ENCODE results near the gene FBLN1. TPM values are rescaled to one million over a fixed set of nuclear protein-coding genes. Genes with fewer than 3 reads are reported as not detected.

Gene FBLN1
- total and polyA plus RNA-seq, 2 donors (not counting 3 experiments of a cell fraction or from before 2014, with no cell fraction given), result 1.2 to 4.0 TPM

GRCh38 chr22:45602004-45602733 lies 99.5 kb downstream of the FBLN1 start:
- H3K27ac ChIP-seq (ENCODE audit: insufficient read depth, low read depth, low read length), result no peak overlapping the region
- H3K9me1 ChIP-seq (replicated peaks; ENCODE audit: control insufficient read depth, extremely low read depth, insufficient read depth, low read length), result no peaks in the 10 kb centered on the region
- no peak overlapping the region for H2AFZ ChIP-seq (ENCODE audit: low read depth, low read length)
- no peak overlapping the region for H3K4me3 ChIP-seq (replicated peaks in 1 of 3; ENCODE audit: insufficient read depth in 1 of 3, low read depth in 1 of 3, low read length in 3 of 3)
- POLR2A ChIA-PET, result no interaction called here
- intact Hi-C loops (cut with micrococcal nuclease), result no loop called here
- H4K20me1 ChIP-seq (replicated peaks; ENCODE audit: control insufficient read depth, extremely low read depth, insufficient read depth, low read length), result no peaks in the 10 kb centered on the region
- no TSS peak for BruUV-seq (replicated peaks)
- FAIRE-seq (no peak), DNase-seq (ENCODE audit: low read depth, low spot score) (no peak)
- H3K9ac ChIP-seq (replicated peaks; ENCODE audit: extremely low read depth, insufficient read depth, low read length), result no peak overlapping the region
- no peaks in the 10 kb centered on the region for H3K79me2 ChIP-seq (ENCODE audit: control insufficient read depth, insufficient read depth, low read length)
- peaks cover 0 to 1% of the 10 kb centered on the region in 2 experiments for H3K27me3 ChIP-seq (ENCODE audit: control insufficient read depth in 2 of 2, insufficient read depth in 2 of 2, low read length in 2 of 2)
- H3K4me1 ChIP-seq (ENCODE audit: control insufficient read depth, extremely low read depth, insufficient read depth, low read length), result no peaks in the 10 kb centered on the region
- no peaks in the 10 kb centered on the region for H3K36me3 ChIP-seq (ENCODE audit: control insufficient read depth in 2 of 2, extremely low read depth in 1 of 2, insufficient read depth in 2 of 2, low read length in 2 of 2)
- no peak for TF ChIP-seq GATA2 (IDR thresholded peaks at IDR 0.05; ENCODE audit: insufficient read depth, insufficient read length, low read depth, low read length)
- no peak for TF ChIP-seq POLR2AphosphoS5 (IDR thresholded peaks at IDR 0.05; ENCODE audit: insufficient read depth, low read depth, low read length)
- TF ChIP-seq JUN (IDR thresholded peaks at IDR 0.05; ENCODE audit: borderline replicate concordance, insufficient read depth, insufficient read length, low read depth), result no peak
- no peak for TF ChIP-seq MAX (IDR thresholded peaks at IDR 0.05; ENCODE audit: insufficient read depth, insufficient read length)
- TF ChIP-seq POLR2A (IDR thresholded peaks at IDR 0.05; ENCODE audit: low read depth, low read length), result no peak
- TF ChIP-seq CTCF (IDR thresholded peaks at IDR 0.05; ENCODE audit: extremely low read depth in 1 of 2, insufficient read depth in 1 of 2, low read depth in 1 of 2, low read length in 2 of 2), result no peak
- no peak for TF ChIP-seq EZH2 (IDR thresholded peaks at IDR 0.05; ENCODE audit: borderline replicate concordance, low read depth, low read length, severe bottlenecking)
- TF ChIP-seq MYC (IDR thresholded peaks at IDR 0.05; ENCODE audit: low read depth, low read length), result no peak
- no peak for TF ChIP-seq FOS (IDR thresholded peaks at IDR 0.05; ENCODE audit: borderline replicate concordance, insufficient read depth, low read length)
- no peak overlapping the region for H3K4me2 ChIP-seq (ENCODE audit: insufficient read depth, low read length)
- dilution Hi-C loops (cut with MboI; ENCODE audit: extremely low pct_ligation_motif_present, low sequenced_read_pairs), result no loop called here
- H3K9me3 ChIP-seq (replicated peaks; ENCODE audit: control insufficient read depth, insufficient read depth, low read length), result no peaks in the 10 kb centered on the region
- CTCF ChIA-PET, result no interaction called here

All from endothelial cell of umbilical vein (primary cell).